Thyroid gland (tissue), 4 donors: Measurements from ENCODE around the gene FBXO21.

Experiments used
- CTCF ChIP-seq, 6 experiments: fragments of 200-600 bp in 3 of 6; fragments of 450-650 bp in 3 of 6; sonication (generic) in 3 of 6; IDR thresholded peaks; one replicate each; pipeline ENCODE4 v1.5.1; 2016 to 2019; ENCODE audit warnings: antibody characterized with exemption in 6 of 6, mild to moderate bottlenecking in 2 of 6, inconsistent platforms in 1 of 6, moderate library complexity in 1 of 6
- POLR2A ChIP-seq, 2 donors: fragments of 450-650 bp; IDR thresholded peaks; one replicate each; pipeline ENCODE4 v1.6.1; 2017; ENCODE audit warnings: antibody characterized with exemption in 2 of 2, mild to moderate bottlenecking in 2 of 2, moderate library complexity in 1 of 2

- TF ChIP-seq CTCF (IDR thresholded peaks at IDR 0.05) = no peak
- no peak for TF ChIP-seq POLR2A (IDR thresholded peaks at IDR 0.05)
These were observed 31.2 kb downstream of the FBXO21 start for GRCh38 chr12:117158911-117159553.
